Measurements from ENCODE around the gene ALDH3B1. TPM values are rescaled to one million over a fixed set of nuclear protein-coding genes. Genes with fewer than 3 reads are reported as not detected.

The ALDH3B1 gene
- total and polyA plus RNA-seq, 9 of the 15 experiments (the other 6 are each of a cell fraction or from before 2014, with no cell fraction given): 0.01 to 0.35 (median 0.07) TPM; not detected in 2

DNA sequence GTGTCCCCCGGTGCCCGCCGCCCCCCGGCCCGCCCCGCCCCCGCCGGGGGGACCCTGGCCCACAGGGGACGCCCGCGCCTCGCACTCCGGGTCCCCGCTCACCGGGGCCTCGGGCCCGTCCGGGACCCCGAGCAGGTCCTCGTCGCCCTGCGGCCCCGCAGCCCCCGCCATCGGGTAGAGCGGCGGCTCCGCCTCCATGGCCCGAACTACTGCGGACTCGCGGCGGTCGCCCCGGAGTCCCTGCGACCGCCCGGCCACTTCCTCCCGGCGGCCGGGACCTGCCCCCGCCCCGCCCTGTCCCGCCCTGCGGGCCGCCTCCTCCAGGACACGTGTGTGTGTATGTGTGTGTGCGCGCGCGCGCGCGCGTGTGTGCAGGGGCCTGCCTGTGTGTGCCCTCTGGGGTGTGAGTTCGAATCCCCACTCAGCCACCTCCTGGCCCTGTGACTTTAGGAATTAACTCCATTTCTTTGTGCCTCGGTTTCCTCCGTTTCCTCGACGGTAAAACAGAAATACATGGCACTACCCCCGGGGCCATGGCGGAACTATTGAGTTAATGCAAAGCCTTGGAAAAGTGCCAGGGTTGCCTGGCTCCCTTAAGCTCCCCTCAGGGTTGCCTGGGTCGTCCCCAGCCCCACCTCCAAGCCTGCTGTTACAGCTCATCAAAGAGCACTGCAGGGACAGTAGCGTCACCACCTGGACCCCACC is 6.1 kb upstream of the ALDH3B1 start, which contains the start of gene UNC93B1 (continued):
- TF ChIP-seq ARNT (IDR thresholded peaks at IDR 0.05): 0 out of 4 replicates have a peak, but pooled peaks of 1 of the 2 experiments have one; percentile 32
- peak in 1 of 2 experiments; percentile 49; a peak in 1 of 4 replicates for TF ChIP-seq HDAC1 (IDR thresholded peaks at IDR 0.05)
- 0 out of 2 replicates have a peak, but pooled peaks have one; percentile 45 for TF ChIP-seq BCOR (IDR thresholded peaks at IDR 0.05)
- TF ChIP-seq RB1 (IDR thresholded peaks at IDR 0.05; ENCODE audit: low read depth): peak; percentile 86; the same call in 1 of the 2 replicates
- TF ChIP-seq HMGN3 (IDR thresholded peaks at IDR 0.05; ENCODE audit: borderline replicate concordance, extremely low read depth, insufficient read length, low read depth, low read length): peak; percentile 55
- no peak for TF ChIP-seq ZNF586 (CRISPR knock-in tag; conservative IDR thresholded peaks at IDR 0.05)
- no peak for TF ChIP-seq KLF13 (tag; IDR thresholded peaks at IDR 0.05; ENCODE audit: borderline replicate concordance, low read depth)
- TF ChIP-seq TRIM28 (IDR thresholded peaks at IDR 0.05): no peak
- TF ChIP-seq CXXC5 (CRISPR knock-in tag; IDR thresholded peaks at IDR 0.05): peak; percentile 82
- peak; percentile 65; the same call in 1 of the 2 replicates for TF ChIP-seq ZNF764 (CRISPR knock-in tag; IDR thresholded peaks at IDR 0.05; ENCODE audit: low read depth)
- TF ChIP-seq TOE1 (IDR thresholded peaks at IDR 0.05; ENCODE audit: borderline replicate concordance): peak; percentile 42; the same call in 1 of the 2 replicates
- TF ChIP-seq TOE1 (CRISPR knock-in tag; IDR thresholded peaks at IDR 0.05; ENCODE audit: borderline replicate concordance, low read depth): no peak
- TF ChIP-seq KDM5B (IDR thresholded peaks at IDR 0.05; ENCODE audit: insufficient replicate concordance, low read depth, low read length): peak; percentile 52
- TF ChIP-seq, protein P1, sequence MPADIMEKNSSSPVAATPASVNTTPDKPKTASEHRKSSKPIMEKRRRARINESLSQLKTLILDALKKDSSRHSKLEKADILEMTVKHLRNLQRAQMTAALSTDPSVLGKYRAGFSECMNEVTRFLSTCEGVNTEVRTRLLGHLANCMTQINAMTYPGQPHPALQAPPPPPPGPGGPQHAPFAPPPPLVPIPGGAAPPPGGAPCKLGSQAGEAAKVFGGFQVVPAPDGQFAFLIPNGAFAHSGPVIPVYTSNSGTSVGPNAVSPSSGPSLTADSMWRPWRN (IDR thresholded peaks at IDR 0.05; ENCODE audit: low read depth): peak; percentile 61
- 0 out of 2 replicates have a peak, but pooled peaks have one; percentile 36 for TF ChIP-seq E2F3 (CRISPR knock-in tag; IDR thresholded peaks at IDR 0.05)
- TF ChIP-seq TCF3 (CRISPR knock-in tag; IDR thresholded peaks at IDR 0.05): no peak
- TF ChIP-seq, protein P2, sequence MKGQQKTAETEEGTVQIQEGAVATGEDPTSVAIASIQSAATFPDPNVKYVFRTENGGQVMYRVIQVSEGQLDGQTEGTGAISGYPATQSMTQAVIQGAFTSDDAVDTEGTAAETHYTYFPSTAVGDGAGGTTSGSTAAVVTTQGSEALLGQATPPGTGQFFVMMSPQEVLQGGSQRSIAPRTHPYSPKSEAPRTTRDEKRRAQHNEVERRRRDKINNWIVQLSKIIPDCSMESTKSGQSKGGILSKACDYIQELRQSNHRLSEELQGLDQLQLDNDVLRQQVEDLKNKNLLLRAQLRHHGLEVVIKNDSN (CRISPR knock-in tag; IDR thresholded peaks at IDR 0.05): peak; percentile 75
- TF ChIP-seq ZNF583 (CRISPR knock-in tag; IDR thresholded peaks at IDR 0.05): 0 out of 2 replicates have a peak, but pooled peaks have one; percentile 67
- peak; percentile 87 for TF ChIP-seq POLR2G (IDR thresholded peaks at IDR 0.05; ENCODE audit: low read depth, low read length)
- peak in 1 of 2 experiments; percentile 77; a peak in 2 of 4 replicates for TF ChIP-seq KDM1A (IDR thresholded peaks at IDR 0.05)
- TF ChIP-seq ZBTB12 (CRISPR knock-in tag; IDR thresholded peaks at IDR 0.05): 0 out of 2 replicates have a peak, but pooled peaks have one; percentile 11
- no peak for TF ChIP-seq NCOR1 (IDR thresholded peaks at IDR 0.05)
- TF ChIP-seq CCNT2 (IDR thresholded peaks at IDR 0.05; ENCODE audit: borderline replicate concordance, extremely low read depth, insufficient read length, low read depth, low read length): peak; percentile 80
- TF ChIP-seq ZFP36 (IDR thresholded peaks at IDR 0.05; ENCODE audit: low read depth, low read length, partially characterized antibody): peak; percentile 15
- TF ChIP-seq, protein P3, sequence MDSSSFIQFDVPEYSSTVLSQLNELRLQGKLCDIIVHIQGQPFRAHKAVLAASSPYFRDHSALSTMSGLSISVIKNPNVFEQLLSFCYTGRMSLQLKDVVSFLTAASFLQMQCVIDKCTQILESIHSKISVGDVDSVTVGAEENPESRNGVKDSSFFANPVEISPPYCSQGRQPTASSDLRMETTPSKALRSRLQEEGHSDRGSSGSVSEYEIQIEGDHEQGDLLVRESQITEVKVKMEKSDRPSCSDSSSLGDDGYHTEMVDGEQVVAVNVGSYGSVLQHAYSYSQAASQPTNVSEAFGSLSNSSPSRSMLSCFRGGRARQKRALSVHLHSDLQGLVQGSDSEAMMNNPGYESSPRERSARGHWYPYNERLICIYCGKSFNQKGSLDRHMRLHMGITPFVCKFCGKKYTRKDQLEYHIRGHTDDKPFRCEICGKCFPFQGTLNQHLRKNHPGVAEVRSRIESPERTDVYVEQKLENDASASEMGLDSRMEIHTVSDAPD (CRISPR knock-in tag; IDR thresholded peaks at IDR 0.05): no peak

All from K562 (cell line).